Activated B cell treated with CpG ODN at 0.5 μM for 24 hours (primary cell): Measurements from ENCODE around the gene SOX14. TPM values are rescaled to one million over a fixed set of nuclear protein-coding genes. Genes with fewer than 3 reads are reported as not detected.

Experiments used
- ATAC-seq: fragments of 200-7000 bp; cut with Tn5 transposase; one replicate; pipeline ENCODE4 v1.10.0; 2021; ENCODE audit warnings: low read depth, mild to moderate bottlenecking, moderate library complexity
- CTCF ChIA-PET: fragments of 350-600 bp; sonication (Branson Sonifier 250); formaldehyde crosslinking; loops from one replicate; lab custom pipeline; 2021; ENCODE audit warnings: antibody characterized with exemption; lab: Charles Lee
- POLR2A ChIA-PET: fragments of 350-600 bp; sonication (Branson Sonifier 250); formaldehyde crosslinking; loops from one replicate; lab custom pipeline; 2021; ENCODE audit warnings: antibody characterized with exemption; lab: Charles Lee
- DNase-seq: peaks from one replicate; pipeline ENCODE4 v3.0.0; 2022
- H3K27ac Mint-ChIP-seq: one replicate; pipeline ENCODE4 v1.8.0; 2020; ENCODE audit warnings: mixed read lengths
- H3K27me3 Mint-ChIP-seq: one replicate; pipeline ENCODE4 v1.8.0; 2021; ENCODE audit warnings: mixed read lengths
- H3K36me3 Mint-ChIP-seq: one replicate; pipeline ENCODE4 v1.8.0; 2021; ENCODE audit warnings: low read depth, mixed read lengths
- H3K4me1 Mint-ChIP-seq: one replicate; pipeline ENCODE4 v1.8.0; 2021; ENCODE audit warnings: mixed read lengths
- H3K4me3 Mint-ChIP-seq: one replicate; pipeline ENCODE4 v1.8.0; 2020; ENCODE audit warnings: mild to moderate bottlenecking, mixed read lengths
- H3K9me3 Mint-ChIP-seq: one replicate; pipeline ENCODE4 v1.8.0; 2020; ENCODE audit warnings: mixed read lengths
- CTCF ChIP-seq: fragments of 200-600 bp; IDR thresholded peaks from one replicate; pipeline ENCODE4 v1.8.0; 2022; ENCODE audit warnings: antibody characterized with exemption, mild to moderate bottlenecking
- intact Hi-C: fragments of 100-400 bp; cut with micrococcal nuclease; formaldehyde crosslinking; loops from one replicate; pipeline ENCODE4 v1.15.1; 2024
- total RNA-seq: library from RNA; stranded (reverse); gene quantifications from 2 replicates; pipeline ENCODE4 v1.2.3, GENCODE V29; 2022

SOX14 gene
- total RNA-seq, 1 donor from 2014 or later, result not detected

DNA sequence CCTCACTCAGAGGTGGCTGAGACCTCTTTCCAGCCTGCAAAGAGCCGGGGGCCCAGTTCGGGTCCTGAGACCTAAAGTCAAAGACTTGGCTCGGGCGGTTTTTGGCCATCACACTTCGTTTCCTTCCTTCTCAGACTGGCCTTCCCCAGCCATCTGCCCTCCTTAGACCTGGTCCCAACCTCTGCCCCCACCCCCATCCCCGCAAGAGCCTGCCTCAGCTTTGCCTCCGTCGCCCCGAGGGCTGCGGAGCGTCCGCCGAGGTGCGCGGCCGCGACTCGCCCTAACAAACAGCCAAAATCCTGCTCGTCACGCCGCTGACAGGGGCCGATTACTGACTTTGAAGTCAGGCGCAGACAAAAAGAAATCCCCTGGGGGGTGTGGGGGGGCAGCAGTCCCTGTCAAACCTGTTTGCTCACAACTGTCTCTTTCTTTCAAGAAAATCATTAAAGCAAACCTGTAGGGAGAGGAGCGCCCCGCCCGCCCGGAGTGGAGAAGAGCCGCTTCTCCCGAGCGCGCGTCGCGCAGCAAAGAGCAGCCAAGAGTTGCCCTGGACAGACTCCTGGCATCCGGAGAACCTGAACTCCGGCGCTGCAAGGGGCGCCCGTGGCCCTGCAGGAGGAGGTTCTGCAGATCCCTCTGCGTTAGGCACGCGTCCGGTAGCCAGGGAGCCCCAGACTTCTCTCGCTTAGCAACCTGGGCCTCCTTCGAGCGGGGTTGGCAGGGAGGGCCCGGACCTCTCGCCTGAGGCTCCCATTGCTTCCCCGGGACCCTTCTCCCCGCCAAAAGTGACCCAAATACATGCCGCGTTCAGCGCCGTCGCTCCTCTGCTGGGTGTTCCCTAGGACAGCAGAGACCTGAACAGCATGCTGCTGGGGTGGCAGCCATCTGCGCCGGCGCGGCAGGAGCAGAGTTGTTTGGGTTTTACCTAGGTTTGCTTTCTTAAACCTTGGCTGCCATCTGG, 4.5 kb downstream of the SOX14 start:
- ChIA-PET POLR2A (no interaction called here), CTCF (no interaction called here)
- DNase-seq (no peak), ATAC-seq (no peak)
- no peak overlapping the region for H3K27ac Mint-ChIP-seq
- intact Hi-C loops, result no loop called here
- no peaks in the 10 kb centered on the region for H3K9me3 Mint-ChIP-seq
- no peak for TF ChIP-seq CTCF
- H3K4me1 Mint-ChIP-seq, result peaks cover 8% of the 10 kb centered on the region
- no peak overlapping the region for H3K4me3 Mint-ChIP-seq
- no peaks in the 10 kb centered on the region for H3K36me3 Mint-ChIP-seq
- peaks cover 67% of the 10 kb centered on the region for H3K27me3 Mint-ChIP-seq

DNA sequence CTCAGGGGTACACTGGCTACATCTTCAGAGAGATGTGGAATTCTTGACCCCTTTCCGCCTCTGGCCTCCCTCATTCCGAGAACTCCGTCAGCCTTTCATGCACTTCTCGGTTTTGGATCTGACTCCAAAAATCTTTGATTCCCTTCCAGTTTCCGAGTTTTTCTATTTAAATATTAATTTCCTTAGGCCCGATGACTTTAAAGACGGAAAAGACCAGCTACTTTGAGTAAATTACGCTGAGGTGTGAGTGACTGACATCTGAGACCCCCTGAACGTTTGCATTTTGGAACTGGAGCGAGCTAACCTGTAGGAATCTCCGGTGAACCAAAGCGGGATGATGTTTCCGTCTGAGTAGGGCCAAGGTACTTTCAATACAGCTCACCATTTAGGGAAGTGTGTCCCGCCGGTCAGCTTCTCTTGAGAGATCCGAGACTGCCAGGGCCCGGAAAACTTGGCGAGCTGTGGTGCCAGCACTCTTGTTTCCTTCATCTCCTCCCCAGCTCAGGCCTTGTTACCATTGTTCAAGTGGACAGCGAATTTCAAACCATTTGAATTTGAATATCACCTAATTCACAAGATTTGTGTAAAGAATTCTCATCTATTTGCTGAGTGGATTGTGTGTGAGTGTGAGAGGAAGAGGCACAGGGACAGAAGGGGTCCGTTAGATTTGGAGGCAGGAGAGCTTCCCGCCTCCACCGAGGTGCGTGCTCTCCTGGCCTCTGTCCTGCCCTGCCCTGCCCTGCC, 5.4 kb downstream of the SOX14 start:
- POLR2A ChIA-PET, result no interaction called here
- no peaks in the 10 kb centered on the region for H3K36me3 Mint-ChIP-seq

GRCh38 chr3:137770066-137770834, 6.1 kb downstream of the SOX14 start:
- DNase-seq (no peak), ATAC-seq (no peak)
- Mint-ChIP-seq H3K4me3 (no peak overlapping the region), H3K4me1 (peaks cover 8% of the 10 kb centered on the region), H3K27me3 (peaks cover 74% of the 10 kb centered on the region), H3K9me3 (no peaks in the 10 kb centered on the region), H3K27ac (no peak overlapping the region), H3K36me3 (no peaks in the 10 kb centered on the region)
- intact Hi-C loops, result no loop called here
- ChIA-PET POLR2A (no interaction called here), CTCF (no interaction called here)
- TF ChIP-seq CTCF, result no peak

More for the DNA sequence above, 5.4 kb downstream of the SOX14 start:
- Mint-ChIP-seq H3K4me1 (peaks cover 8% of the 10 kb centered on the region), H3K27ac (no peak overlapping the region), H3K4me3 (no peak overlapping the region), H3K27me3 (peaks cover 70% of the 10 kb centered on the region), H3K9me3 (no peaks in the 10 kb centered on the region)
- intact Hi-C loops, result no loop called here
- DNase-seq (no peak), ATAC-seq (no peak)
- no peak for TF ChIP-seq CTCF
- CTCF ChIA-PET, result no interaction called here

DNA sequence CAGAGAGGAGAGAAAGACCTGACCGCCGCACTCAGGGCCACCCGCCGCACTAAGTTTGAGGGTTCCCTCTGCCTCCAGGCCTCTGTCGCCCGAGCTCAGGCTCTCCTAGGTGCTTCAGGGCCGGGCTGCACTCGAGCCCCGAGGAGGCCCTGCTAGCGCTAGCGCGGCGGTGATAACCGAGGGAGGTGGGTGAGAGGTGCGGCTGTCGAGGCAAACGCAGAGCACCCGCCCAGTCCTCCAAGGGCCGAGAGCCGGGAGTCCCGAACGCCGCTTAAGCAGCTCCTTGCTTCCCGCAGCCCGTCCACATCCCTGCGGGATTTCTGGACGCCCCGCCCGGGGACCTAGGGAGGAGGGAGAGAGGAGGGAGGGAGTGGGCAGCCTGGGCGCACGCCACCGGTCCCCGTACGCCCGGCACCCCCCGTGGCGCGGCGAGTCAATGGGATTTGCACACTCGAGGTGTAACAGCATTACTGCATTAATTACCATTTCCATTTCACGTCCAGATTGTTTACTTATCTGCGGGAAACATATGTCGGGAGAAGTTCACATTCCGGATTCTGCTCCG, 6.8 kb downstream of the SOX14 start:
- Mint-ChIP-seq H3K4me1 (peaks cover 8% of the 10 kb centered on the region), H3K27ac (no peak overlapping the region), H3K36me3 (no peaks in the 10 kb centered on the region), H3K4me3 (no peak overlapping the region), H3K27me3 (peaks cover 72% of the 10 kb centered on the region), H3K9me3 (no peaks in the 10 kb centered on the region)
- DNase-seq, result no peak
- ChIA-PET CTCF (no interaction called here), POLR2A (no interaction called here)
- intact Hi-C loops, result no loop called here
- ATAC-seq, result no peak
- TF ChIP-seq CTCF, result no peak
